ENCODE measurements around the gene PTGR3.

The PTGR3 gene

DNA sequence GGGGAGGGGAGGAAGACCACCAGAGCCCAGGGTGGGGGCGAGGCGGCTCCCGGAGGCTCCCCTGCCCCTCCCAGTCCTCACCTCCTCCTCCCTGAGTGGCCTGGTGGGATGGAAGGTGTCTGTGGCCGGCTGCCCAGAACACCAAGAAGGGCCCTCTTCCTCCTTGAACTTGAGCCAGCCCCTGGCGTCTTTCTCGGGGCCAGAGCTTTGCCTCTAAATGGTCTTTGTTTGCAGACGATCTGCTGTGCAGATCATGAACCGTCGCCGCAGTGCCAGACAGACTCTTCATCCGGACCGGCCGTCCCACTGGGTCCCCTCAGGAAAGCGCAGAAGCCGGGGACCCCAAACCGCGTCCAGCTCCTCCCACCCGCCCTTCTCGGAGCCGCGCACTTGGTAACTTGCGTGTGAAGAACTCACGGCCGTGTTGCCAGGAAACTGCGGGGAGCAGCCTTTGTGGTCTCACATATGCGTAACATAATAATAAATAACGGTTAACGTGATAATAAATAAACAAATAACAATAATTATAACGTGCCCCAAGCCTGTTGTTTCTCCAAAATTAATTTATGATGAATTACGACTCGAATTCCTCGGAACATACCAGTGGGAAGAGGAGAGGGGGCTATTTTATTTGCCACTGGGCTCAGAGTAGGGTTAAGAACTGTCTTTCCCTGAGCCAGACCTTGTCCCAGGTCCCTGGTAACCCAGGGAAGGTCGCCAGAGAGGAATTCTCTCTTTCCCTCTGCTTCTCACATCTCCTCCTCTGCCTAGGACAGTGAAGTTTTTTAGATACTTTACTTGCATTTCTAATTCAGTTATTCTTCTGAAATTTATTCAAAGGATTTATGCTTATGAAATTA is 41.0 kb downstream of the PTGR3 start:
- no peak for DNase-seq

DNA sequence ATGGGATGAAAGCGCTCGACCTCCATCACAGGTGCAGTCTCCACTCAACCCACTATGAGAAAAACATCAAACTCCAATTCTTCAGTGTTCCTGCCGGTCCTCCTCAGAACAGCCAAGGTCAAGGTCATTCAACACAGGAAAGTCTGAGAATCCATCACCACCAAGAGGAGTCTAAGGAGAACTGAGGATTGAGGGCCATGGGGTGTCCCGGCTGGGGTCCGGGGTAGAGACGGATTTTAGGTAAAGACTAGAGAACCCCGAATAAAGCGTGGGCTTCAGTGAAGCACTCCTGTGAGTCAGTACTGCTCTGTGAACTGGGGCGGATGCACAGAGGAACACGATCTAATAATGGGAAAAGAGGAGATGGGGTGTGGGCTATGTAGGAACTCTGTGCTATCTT is 41.8 kb downstream of the PTGR3 start:
- DNase-seq, result no peak

DNA sequence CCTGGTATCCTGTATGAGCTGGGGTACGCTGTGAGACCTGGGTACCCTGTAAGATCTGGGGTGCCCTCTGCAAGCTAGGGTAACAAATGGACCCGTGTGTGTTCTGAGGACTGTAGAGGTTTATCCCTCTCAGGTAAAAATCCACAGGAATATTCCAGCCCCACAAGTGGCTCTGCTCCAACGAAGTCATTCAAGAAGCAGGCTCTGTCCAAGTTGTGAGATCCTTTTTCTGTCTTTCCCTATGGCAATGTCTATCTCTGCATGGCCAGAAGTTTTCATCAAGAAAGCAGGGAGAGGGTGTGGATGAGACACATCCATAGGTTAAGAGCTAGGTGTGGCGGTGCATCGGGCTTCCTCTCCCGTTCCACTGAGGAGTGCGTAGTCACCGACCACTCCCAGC is 43.0 kb downstream of the PTGR3 start:
- DNase-seq, result no peak

DNA sequence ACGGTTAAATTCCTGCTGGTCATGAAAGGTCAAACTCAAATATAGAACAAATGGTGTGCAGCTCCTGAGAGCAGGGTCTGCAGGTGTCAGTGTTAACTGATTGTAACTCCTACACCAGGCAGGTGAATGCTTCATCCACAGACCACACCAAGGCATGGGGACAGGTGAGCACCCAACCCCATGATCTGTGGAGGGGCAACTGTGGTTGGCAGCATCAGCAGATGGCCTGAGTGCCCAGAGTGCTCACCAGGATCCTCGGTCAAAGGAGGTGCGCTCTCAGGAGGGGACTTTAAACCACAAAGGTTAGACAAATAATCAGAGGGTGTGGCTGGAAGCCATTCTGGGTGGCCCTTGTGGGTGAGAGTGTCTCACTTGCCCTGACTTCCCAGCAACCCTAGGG is 44.5 kb downstream of the PTGR3 start:
- no peak for DNase-seq

DNA sequence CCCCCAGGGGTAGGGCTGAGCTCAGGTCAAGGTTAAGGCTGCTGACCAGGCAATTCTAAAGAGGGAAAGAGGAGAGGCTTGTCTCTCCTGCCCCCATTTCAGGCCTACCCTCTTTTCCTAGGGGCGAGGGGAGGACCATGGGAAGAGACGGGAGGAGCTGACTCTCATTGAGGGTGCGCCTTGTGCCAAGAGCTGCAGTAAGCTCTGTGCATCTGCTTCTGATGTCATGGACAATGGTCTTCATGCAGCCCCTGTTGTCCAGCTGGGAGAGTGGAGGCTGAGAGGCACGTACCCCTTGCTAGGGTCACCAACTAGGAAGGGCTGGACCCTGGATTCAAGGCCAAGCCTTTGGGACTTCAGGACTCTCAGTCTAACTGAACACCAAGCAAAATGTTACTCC is 45.2 kb downstream of the PTGR3 start:
- no peak for DNase-seq

DNA sequence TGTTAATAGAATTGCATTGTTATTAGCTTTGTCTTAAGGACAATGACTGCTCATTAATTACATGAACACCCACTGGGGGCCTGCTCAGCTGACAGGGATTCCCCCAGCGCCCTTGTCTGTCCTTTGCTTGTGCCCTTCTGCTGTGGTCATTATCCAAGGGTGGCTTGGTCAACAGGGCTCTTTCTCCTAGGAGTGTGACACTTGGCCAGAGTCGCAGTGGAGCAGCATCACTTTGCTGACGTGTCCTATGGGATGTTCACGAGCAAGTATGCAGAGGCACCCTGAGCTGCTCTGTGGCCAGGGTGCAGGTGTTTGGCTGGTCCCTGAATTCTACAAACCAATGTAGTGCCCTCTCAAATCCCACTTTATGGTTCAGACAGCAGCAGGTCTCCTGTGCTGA is 46.0 kb downstream of the PTGR3 start:
- DNase-seq, result no peak

DNA sequence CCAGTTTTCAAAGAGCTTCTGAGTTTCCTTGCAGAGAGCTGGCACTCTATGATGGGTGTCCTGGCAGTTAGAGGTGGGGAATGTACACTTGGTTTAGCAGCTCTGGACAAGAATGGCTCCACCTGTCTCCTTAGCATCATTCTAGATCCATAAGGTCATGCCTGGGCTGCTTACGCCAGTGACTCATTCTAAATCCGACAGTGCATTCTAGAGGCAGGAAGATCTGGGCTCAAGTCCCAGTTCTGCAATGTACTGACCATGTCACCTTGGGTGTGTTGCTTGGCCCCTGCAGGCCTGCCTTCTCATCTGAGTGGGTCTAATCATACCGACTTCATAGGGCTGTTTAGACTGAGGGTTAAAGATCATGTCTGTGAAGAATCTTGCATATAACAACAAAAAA is 46.5 kb downstream of the PTGR3 start:
- no peak for DNase-seq

DNA sequence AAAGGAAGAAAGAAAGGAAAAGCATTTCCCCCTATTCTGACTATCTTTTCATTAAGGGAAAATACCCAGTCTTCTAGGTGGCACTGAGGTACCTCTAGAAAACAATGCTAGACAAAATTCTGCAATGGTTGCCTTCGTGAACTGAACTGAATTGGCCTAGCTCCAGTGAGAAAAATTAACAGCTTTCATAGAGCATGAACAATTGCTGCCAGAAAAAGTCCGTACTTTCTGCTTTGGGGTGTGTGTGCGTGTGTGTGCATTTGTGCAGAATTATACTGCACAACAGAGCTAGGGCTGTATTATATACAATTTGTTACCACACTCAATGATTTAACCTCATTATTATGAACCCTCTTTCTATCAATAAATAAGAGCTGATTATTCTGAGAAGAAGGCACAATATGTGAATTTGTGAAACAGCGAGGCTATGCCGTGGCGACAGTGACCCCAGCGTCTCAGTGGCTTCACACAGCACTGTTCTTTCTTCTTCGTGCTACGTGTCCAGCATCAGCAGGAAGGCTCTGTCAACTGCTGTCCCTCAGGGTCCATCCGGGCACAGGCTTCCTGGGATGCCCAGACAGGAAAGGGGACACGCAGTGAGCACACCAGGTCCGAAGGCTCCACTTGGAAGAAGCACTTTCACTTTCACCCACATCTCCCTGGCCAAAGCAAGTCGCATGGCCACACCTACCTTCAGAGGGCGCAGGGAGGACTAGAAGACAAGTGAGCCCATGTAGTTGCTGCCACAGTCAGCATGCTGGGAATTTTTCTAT is 47.5 kb downstream of the PTGR3 start:
- no peak for DNase-seq

DNA sequence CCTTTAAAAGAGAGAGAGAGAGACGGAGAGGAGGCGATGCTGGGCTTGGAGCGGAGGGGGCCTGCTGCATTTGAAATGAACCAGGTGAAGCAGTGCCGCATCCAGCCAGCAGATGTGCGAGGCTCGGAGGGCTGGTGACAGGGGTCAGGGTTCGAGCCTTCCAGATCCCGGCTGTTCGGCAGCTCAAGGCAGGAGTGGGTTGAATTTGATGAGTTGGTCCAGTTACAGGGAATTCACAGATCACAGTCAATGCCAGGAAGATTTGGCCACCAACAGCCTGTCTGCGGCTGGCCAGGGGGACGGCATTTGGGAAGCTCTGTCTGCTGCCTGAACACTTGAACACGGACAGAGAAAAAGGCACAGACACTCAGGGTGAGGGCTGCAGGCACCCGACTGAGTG is 48.6 kb downstream of the PTGR3 start:
- no peak for DNase-seq

DNA sequence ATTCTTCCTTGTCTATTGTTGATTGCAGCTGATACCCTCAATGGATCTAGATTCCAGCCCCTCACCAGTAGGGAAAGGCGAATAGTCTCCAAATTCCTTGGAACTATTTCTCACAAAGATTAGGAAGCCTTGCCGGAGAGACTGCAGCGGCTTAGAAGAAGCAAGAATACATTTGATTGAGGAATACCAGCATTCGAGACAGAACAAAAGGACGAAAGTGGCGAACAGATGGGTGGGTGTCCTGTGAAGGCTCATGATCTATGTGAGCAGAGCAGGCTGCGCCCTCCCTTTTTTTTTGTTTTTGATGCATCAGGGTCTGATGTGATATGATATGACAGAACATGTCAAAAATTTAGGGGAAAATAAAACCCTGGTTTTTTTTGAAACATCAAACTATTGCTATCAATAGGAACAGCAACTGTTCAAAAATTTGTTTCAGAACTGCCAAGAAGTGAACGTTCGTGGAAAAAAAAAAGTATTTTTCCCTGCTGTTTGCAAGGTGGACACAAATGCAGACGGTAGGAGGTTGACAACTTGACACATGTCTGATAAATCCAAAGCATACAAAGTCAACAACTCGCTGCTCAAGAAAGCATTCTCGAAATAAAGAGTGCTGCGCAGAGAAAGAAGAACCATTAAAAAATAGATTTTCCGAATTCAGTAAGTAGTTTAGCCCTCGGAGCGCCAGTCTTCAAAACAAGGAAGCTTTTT is 49.1 kb downstream of the PTGR3 start:
- DNase-seq, result no peak

DNA sequence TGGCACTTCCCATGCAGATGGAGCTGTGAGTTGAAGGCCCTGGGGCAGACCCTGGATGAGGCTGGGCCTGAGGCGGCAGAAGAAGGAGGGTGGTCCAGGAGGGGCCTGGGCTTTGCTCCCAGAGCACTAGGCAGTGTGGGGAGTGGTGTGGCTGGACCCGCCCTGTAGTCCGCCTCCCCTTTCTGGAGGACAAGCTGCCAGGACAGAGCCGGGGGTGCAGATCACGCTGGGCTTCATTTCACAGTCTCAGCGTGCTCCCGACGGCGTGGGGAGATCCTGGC is 49.8 kb downstream of the PTGR3 start:
- DNase-seq, result no peak

Measured in DMS 273 treated with DMSO at 0.1 percent for 48 hours (cell line).